ENCODE data around the gene RLF.

RLF gene

GRCh38 chr1:40161125-40161887 lies at the start of gene RLF:
Gene RLF, plus strand, starts transcription at chr1:40161387. Its CDS starts 13 bp downstream, at chr1:40161400.
- DNase-seq (ENCODE audit: low spot score) (peak; percentile 98), FAIRE-seq (peak; percentile 98)

GRCh38 chr1:40114400-40114799 lies 46.8 kb upstream of the RLF start:
- FAIRE-seq: peak; percentile 58
- DNase-seq (ENCODE audit: low spot score): no peak

- no peak for DNase-seq (ENCODE audit: low spot score)
- no peak for FAIRE-seq
Measured at GRCh38 chr1:40120128-40120527, 41.1 kb upstream of the RLF start.

- DNase-seq (ENCODE audit: low spot score) (no peak), FAIRE-seq (no peak)
Measured at GRCh38 chr1:40122855-40123254, 38.3 kb upstream of the RLF start.

GRCh38 chr1:40130892-40131291 lies 30.3 kb upstream of the RLF start:
- FAIRE-seq: no peak
- no peak for DNase-seq (ENCODE audit: low spot score)

GRCh38 chr1:40132383-40133311 lies 28.5 kb upstream of the RLF start:
- FAIRE-seq (peak; percentile 40), DNase-seq (ENCODE audit: low spot score) (no peak)

GRCh38 chr1:40133312-40133665 lies 27.9 kb upstream of the RLF start:
- DNase-seq (ENCODE audit: low spot score) (no peak), FAIRE-seq (no peak)

- FAIRE-seq (no peak), DNase-seq (ENCODE audit: low spot score) (no peak)
Measured at GRCh38 chr1:40133839-40134238, 27.3 kb upstream of the RLF start.

GRCh38 chr1:40140211-40140973 lies 20.8 kb upstream of the RLF start:
- no peak for DNase-seq (ENCODE audit: low spot score)
- FAIRE-seq: no peak

GRCh38 chr1:40141878-40142535 lies 19.2 kb upstream of the RLF start:
- FAIRE-seq: no peak
- DNase-seq (ENCODE audit: low spot score): peak; percentile 39

GRCh38 chr1:40143891-40144575 lies 17.2 kb upstream of the RLF start:
- FAIRE-seq (no peak), DNase-seq (ENCODE audit: low spot score) (peak; percentile 78)

GRCh38 chr1:40151457-40152079 lies 9.6 kb upstream of the RLF start:
- no peak for FAIRE-seq

GRCh38 chr1:40153073-40153770 lies 8.0 kb upstream of the RLF start:
- peak; percentile 27 for FAIRE-seq
- peak; percentile 38 for DNase-seq (ENCODE audit: low spot score)

More at GRCh38 chr1:40151457-40152079, 9.6 kb upstream of the RLF start:
- DNase-seq (ENCODE audit: low spot score): no peak

- DNase-seq (ENCODE audit: low spot score) (no peak), FAIRE-seq (no peak)
Measured at GRCh38 chr1:40155135-40155534, 6.1 kb upstream of the RLF start.

- FAIRE-seq: no peak
Measured at GRCh38 chr1:40155910-40156309, 5.3 kb upstream of the RLF start.

GRCh38 chr1:40160806-40161124 lies 422 bp upstream of the RLF start:
- FAIRE-seq: no peak
- no peak for DNase-seq (ENCODE audit: low spot score)

More at GRCh38 chr1:40155910-40156309, 5.3 kb upstream of the RLF start:
- no peak for DNase-seq (ENCODE audit: low spot score)

GRCh38 chr1:40161888-40162397 lies 756 bp downstream of the RLF start:
- DNase-seq (ENCODE audit: low spot score): no peak
- no peak for FAIRE-seq

- FAIRE-seq (no peak), DNase-seq (ENCODE audit: low spot score) (no peak)
Measured at GRCh38 chr1:40162753-40163441, 1.7 kb downstream of the RLF start.

- no peak for DNase-seq (ENCODE audit: low spot score)
- FAIRE-seq: no peak
Measured at GRCh38 chr1:40167317-40167716, 6.1 kb downstream of the RLF start.

Measured in urothelium cell line (cell line).